ENCODE results near the gene AS3MT.
"Not testable (repeated sequence)": the region's sequence is repeated elsewhere in the genome, so short reads cannot be mapped to it uniquely, and the experiment has no call there.

Gene AS3MT

DNA sequence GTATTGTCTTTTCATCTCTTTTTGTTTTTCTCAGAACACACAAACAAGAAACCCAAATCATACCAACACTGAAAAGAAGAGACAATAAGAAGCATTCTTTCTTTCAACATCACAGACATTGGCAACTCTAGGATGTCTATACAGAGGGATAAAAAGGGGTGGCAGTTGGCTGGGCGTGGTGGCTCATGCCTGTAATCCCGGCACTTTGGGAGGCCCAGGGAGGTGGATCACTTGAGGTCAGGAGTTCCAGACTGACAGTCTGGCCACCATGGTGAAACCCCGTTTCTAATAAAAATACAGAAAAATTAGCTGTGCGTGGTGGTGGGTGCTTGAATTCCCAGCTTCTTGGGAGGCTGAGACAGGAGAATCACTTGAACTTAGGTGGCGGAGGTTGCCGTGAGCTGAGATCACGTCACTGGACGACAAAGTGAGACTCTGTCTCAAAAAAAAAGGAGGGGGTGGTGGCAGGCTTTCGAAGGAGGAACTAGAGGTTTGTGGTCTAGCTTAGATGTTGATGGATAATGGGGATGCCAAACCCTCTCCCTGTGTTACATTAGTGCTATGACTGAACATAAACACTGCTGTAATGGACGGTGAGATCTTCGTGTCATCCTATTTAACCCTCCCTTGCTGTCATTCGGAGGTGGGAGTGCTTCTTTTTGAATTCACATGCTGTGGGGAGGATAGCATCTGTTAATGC is 58.2 kb downstream of the AS3MT start:
- Histone ChIP-seq H3K4me1 (ENCODE audit: control insufficient read depth, low read depth, low read length) (peaks cover 4% of the 10 kb centered on the region), H3K36me3 (ENCODE audit: control insufficient read depth, low read depth, low read length) (no peaks in the 10 kb centered on the region), H3K27me3 (ENCODE audit: control insufficient read depth, insufficient read depth, low read length) (no peaks in the 10 kb centered on the region), H3K9me3 (ENCODE audit: control insufficient read depth, low read depth, low read length) (no peaks in the 10 kb centered on the region), H3K27ac (ENCODE audit: low read length) (no peak overlapping the region), H3K9ac (ENCODE audit: low read length) (no peak overlapping the region), H3K4me3 (ENCODE audit: low read length) (no peak overlapping the region)

DNA sequence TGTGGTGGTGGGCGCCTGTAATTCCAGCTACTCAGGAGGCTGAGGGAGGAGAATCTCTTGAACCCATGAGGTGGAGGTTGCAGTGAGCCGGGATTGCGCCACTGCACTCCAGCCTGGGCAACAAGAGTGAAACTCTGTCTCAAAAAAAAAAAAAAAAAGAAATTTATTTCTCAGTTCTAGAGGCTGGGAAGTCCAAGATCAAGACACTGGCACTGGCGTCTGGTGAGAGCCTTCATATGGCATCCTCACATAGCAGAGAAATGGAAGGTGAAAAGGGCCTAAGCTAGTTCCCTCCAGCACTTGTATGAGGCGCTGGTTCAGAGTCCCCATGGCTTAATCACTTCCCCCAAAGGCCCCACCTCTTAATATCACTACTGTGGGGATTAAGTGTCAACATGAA is 59.2 kb downstream of the AS3MT start:
- not testable (repeated sequence) for H3K9ac ChIP-seq (ENCODE audit: low read length); H3K27ac ChIP-seq (ENCODE audit: low read length); H3K27me3 ChIP-seq (ENCODE audit: control insufficient read depth, insufficient read depth, low read length); H3K36me3 ChIP-seq (ENCODE audit: control insufficient read depth, low read depth, low read length); H3K4me3 ChIP-seq (ENCODE audit: low read length); H3K4me1 ChIP-seq (ENCODE audit: control insufficient read depth, low read depth, low read length); H3K9me3 ChIP-seq (ENCODE audit: control insufficient read depth, low read depth, low read length)

- Histone ChIP-seq H3K9me3 (ENCODE audit: control insufficient read depth, low read depth, low read length) (no peaks in the 10 kb centered on the region), H3K4me1 (ENCODE audit: control insufficient read depth, low read depth, low read length) (no peaks in the 10 kb centered on the region), H3K27me3 (ENCODE audit: control insufficient read depth, insufficient read depth, low read length) (no peaks in the 10 kb centered on the region), H3K36me3 (ENCODE audit: control insufficient read depth, low read depth, low read length) (no peaks in the 10 kb centered on the region), H3K4me3 (ENCODE audit: low read length) (no peak overlapping the region), H3K9ac (ENCODE audit: low read length) (no peak overlapping the region), H3K27ac (ENCODE audit: low read length) (no peak overlapping the region)
Observed at GRCh38 chr10:102930720-102931119, 61.5 kb downstream of the AS3MT start.

- no peak overlapping the region for H3K9ac ChIP-seq (ENCODE audit: low read length)
- no peaks in the 10 kb centered on the region for H3K9me3 ChIP-seq (ENCODE audit: control insufficient read depth, low read depth, low read length)
- no peaks in the 10 kb centered on the region for H3K4me1 ChIP-seq (ENCODE audit: control insufficient read depth, low read depth, low read length)
- no peaks in the 10 kb centered on the region for H3K36me3 ChIP-seq (ENCODE audit: control insufficient read depth, low read depth, low read length)
- H3K27me3 ChIP-seq (ENCODE audit: control insufficient read depth, insufficient read depth, low read length): no peaks in the 10 kb centered on the region
- H3K4me3 ChIP-seq (ENCODE audit: low read length): no peak overlapping the region
- no peak overlapping the region for H3K27ac ChIP-seq (ENCODE audit: low read length)
Observed at GRCh38 chr10:102931643-102932042, 62.4 kb downstream of the AS3MT start.

DNA sequence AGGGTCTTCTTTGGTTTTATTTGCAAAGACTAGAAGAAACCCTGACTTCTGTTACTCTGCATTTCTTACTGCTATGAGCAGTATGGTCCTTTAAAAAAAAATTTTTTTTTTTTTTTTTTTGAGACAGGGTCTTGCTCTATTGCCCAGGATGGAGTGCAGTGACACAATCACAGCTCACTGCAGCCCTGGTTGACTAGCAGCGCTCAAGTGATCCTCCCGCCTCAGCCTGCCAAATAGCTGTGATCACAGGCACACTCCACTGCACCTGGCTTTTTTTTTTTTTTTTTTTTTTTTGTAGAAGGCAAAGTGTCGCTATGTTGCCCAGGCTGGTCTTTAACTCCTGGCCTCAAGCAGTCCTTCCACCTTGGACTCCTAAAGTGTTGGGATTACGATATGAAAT is 66.2 kb downstream of the AS3MT start:
- Histone ChIP-seq H3K36me3 (ENCODE audit: control insufficient read depth, low read depth, low read length) (no peaks in the 10 kb centered on the region), H3K4me1 (ENCODE audit: control insufficient read depth, low read depth, low read length) (no peaks in the 10 kb centered on the region), H3K27ac (ENCODE audit: low read length) (no peak overlapping the region), H3K4me3 (ENCODE audit: low read length) (no peak overlapping the region), H3K9me3 (ENCODE audit: control insufficient read depth, low read depth, low read length) (no peaks in the 10 kb centered on the region), H3K27me3 (ENCODE audit: control insufficient read depth, insufficient read depth, low read length) (no peaks in the 10 kb centered on the region), H3K9ac (ENCODE audit: low read length) (no peak overlapping the region)

DNA sequence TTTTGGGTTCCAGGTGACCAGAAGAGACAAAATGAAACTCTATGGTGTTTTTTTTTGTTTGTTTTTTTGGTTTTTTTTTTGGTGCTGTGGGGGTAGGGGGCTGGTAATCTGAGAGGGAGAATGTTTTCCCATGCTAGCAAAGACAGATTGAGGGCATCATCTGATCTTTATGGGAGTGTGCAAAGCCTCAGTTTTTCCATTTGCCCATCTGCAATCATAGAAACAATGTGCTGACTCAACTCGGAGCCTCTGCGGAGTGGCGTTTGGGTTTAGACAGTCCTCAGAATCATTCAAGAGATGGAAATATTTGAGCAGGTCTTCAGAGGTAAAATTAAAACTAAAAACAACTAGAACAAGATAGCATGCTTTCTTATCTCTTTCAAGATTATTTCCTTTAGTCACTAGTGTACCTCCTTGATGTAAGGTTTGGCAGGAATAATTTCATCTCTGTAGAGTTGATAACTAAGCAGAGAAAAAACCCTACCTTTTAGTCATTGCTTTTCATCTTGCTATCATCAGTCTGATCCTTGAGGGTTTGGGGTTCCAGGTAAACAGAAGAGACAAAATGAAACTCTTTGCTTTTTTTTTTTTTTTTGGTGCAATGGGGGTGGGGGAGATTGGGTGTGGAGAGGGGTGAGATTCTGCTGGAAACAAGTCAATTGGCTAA is 66.8 kb downstream of the AS3MT start:
- no peaks in the 10 kb centered on the region for H3K36me3 ChIP-seq (ENCODE audit: control insufficient read depth, low read depth, low read length)
- no peak overlapping the region for H3K4me3 ChIP-seq (ENCODE audit: low read length)
- H3K9ac ChIP-seq (ENCODE audit: low read length): no peak overlapping the region
- no peaks in the 10 kb centered on the region for H3K4me1 ChIP-seq (ENCODE audit: control insufficient read depth, low read depth, low read length)
- no peak overlapping the region for H3K27ac ChIP-seq (ENCODE audit: low read length)
- no peaks in the 10 kb centered on the region for H3K9me3 ChIP-seq (ENCODE audit: control insufficient read depth, low read depth, low read length)
- no peaks in the 10 kb centered on the region for H3K27me3 ChIP-seq (ENCODE audit: control insufficient read depth, insufficient read depth, low read length)

DNA sequence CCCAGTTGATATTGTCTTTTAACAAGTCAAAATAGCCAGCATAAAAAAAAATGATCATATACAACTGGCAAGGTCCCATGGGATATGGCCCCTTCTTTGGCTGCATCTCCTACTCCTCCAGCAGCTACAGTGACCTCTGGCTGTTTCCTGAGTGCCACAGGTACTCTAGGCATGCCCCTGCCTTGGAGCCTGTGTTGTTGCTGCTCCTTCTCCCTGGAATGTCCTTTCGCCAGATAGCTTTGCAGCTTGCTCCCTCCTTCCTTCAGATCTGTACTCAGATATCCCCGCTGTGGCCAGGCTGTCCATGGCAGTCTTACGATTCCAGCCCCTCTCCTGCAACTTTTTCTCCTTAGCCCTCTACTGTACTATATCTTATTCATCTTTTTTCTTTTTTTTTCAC is 72.1 kb downstream of the AS3MT start:
- no peaks in the 10 kb centered on the region for H3K9me3 ChIP-seq (ENCODE audit: control insufficient read depth, low read depth, low read length)
- H3K36me3 ChIP-seq (ENCODE audit: control insufficient read depth, low read depth, low read length): no peaks in the 10 kb centered on the region

GRCh38 chr10:102945449-102945848 is 76.2 kb downstream of the AS3MT start:
- no peak overlapping the region for H3K9ac ChIP-seq (ENCODE audit: low read length)
- no peaks in the 10 kb centered on the region for H3K36me3 ChIP-seq (ENCODE audit: control insufficient read depth, low read depth, low read length)
- H3K4me1 ChIP-seq (ENCODE audit: control insufficient read depth, low read depth, low read length): no peaks in the 10 kb centered on the region
- H3K9me3 ChIP-seq (ENCODE audit: control insufficient read depth, low read depth, low read length): no peaks in the 10 kb centered on the region
- H3K4me3 ChIP-seq (ENCODE audit: low read length): no peak overlapping the region
- H3K27me3 ChIP-seq (ENCODE audit: control insufficient read depth, insufficient read depth, low read length): no peaks in the 10 kb centered on the region
- no peak overlapping the region for H3K27ac ChIP-seq (ENCODE audit: low read length)

More for the DNA sequence above, 72.1 kb downstream of the AS3MT start:
- no peaks in the 10 kb centered on the region for H3K27me3 ChIP-seq (ENCODE audit: control insufficient read depth, insufficient read depth, low read length)
- no peaks in the 10 kb centered on the region for H3K4me1 ChIP-seq (ENCODE audit: control insufficient read depth, low read depth, low read length)
- no peak overlapping the region for H3K27ac ChIP-seq (ENCODE audit: low read length)
- no peak overlapping the region for H3K9ac ChIP-seq (ENCODE audit: low read length)
- no peak overlapping the region for H3K4me3 ChIP-seq (ENCODE audit: low read length)

DNA sequence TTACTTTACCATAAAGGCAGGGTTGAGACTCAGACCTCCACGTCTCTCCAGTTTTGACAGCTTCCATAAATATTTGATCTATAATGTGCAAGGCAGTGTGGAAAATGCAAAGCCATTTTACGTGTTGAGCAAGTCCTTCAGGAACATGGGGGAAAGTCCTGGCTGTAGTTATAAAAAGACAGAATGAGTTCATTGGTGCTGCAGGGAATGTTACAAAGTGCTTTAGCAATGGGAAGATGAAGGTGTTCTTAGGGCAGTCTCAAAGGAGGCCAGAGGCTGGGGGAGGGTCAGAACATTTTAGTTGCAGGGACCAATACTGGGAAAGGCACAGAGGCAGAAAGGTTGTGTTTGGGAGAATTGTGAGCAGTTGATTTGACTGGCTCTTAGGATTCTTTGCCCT is 76.7 kb downstream of the AS3MT start:
- Histone ChIP-seq H3K36me3 (ENCODE audit: control insufficient read depth, low read depth, low read length) (no peaks in the 10 kb centered on the region), H3K9ac (ENCODE audit: low read length) (no peak overlapping the region), H3K9me3 (ENCODE audit: control insufficient read depth, low read depth, low read length) (no peaks in the 10 kb centered on the region), H3K4me1 (ENCODE audit: control insufficient read depth, low read depth, low read length) (no peaks in the 10 kb centered on the region), H3K27ac (ENCODE audit: low read length) (no peak overlapping the region), H3K27me3 (ENCODE audit: control insufficient read depth, insufficient read depth, low read length) (no peaks in the 10 kb centered on the region), H3K4me3 (ENCODE audit: low read length) (no peak overlapping the region)

GRCh38 chr10:102946992-102947391 is 77.7 kb downstream of the AS3MT start:
- H3K27ac ChIP-seq (ENCODE audit: low read length): no peak overlapping the region
- no peak overlapping the region for H3K9ac ChIP-seq (ENCODE audit: low read length)
- H3K27me3 ChIP-seq (ENCODE audit: control insufficient read depth, insufficient read depth, low read length): no peaks in the 10 kb centered on the region
- H3K4me3 ChIP-seq (ENCODE audit: low read length): no peak overlapping the region
- H3K4me1 ChIP-seq (ENCODE audit: control insufficient read depth, low read depth, low read length): no peaks in the 10 kb centered on the region
- H3K36me3 ChIP-seq (ENCODE audit: control insufficient read depth, low read depth, low read length): no peaks in the 10 kb centered on the region
- no peaks in the 10 kb centered on the region for H3K9me3 ChIP-seq (ENCODE audit: control insufficient read depth, low read depth, low read length)

GRCh38 chr10:102948176-102948575 is 78.9 kb downstream of the AS3MT start:
- H3K36me3 ChIP-seq (ENCODE audit: control insufficient read depth, low read depth, low read length): no peaks in the 10 kb centered on the region
- no peaks in the 10 kb centered on the region for H3K4me1 ChIP-seq (ENCODE audit: control insufficient read depth, low read depth, low read length)
- no peak overlapping the region for H3K27ac ChIP-seq (ENCODE audit: low read length)
- H3K27me3 ChIP-seq (ENCODE audit: control insufficient read depth, insufficient read depth, low read length): no peaks in the 10 kb centered on the region
- no peak overlapping the region for H3K4me3 ChIP-seq (ENCODE audit: low read length)
- H3K9me3 ChIP-seq (ENCODE audit: control insufficient read depth, low read depth, low read length): no peaks in the 10 kb centered on the region
- no peak overlapping the region for H3K9ac ChIP-seq (ENCODE audit: low read length)

DNA sequence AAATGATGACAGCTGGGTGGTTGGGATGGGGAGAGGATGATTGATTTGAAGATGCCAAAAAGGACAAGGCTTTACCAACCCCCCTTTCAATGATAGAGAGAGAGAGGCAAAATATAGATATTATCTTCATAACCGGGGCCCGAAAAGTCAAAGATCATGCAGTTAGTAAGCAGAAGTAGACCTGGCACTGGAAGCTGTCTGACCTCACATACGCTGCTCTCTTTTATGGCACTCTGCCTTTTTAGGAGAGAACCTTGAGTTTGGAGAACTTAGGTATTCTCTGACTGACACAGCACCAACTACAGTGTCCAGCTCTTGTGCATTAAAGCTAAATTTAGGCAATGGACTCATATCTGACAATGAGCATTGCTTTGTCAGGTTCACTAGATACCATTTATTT is 79.5 kb downstream of the AS3MT start:
- no peaks in the 10 kb centered on the region for H3K36me3 ChIP-seq (ENCODE audit: control insufficient read depth, low read depth, low read length)
- H3K4me3 ChIP-seq (ENCODE audit: low read length): no peak overlapping the region
- no peak overlapping the region for H3K9ac ChIP-seq (ENCODE audit: low read length)
- no peaks in the 10 kb centered on the region for H3K9me3 ChIP-seq (ENCODE audit: control insufficient read depth, low read depth, low read length)
- H3K4me1 ChIP-seq (ENCODE audit: control insufficient read depth, low read depth, low read length): no peaks in the 10 kb centered on the region
- no peak overlapping the region for H3K27ac ChIP-seq (ENCODE audit: low read length)
- H3K27me3 ChIP-seq (ENCODE audit: control insufficient read depth, insufficient read depth, low read length): no peaks in the 10 kb centered on the region
